Measurements from ENCODE around the gene NECTIN2.

DNA sequence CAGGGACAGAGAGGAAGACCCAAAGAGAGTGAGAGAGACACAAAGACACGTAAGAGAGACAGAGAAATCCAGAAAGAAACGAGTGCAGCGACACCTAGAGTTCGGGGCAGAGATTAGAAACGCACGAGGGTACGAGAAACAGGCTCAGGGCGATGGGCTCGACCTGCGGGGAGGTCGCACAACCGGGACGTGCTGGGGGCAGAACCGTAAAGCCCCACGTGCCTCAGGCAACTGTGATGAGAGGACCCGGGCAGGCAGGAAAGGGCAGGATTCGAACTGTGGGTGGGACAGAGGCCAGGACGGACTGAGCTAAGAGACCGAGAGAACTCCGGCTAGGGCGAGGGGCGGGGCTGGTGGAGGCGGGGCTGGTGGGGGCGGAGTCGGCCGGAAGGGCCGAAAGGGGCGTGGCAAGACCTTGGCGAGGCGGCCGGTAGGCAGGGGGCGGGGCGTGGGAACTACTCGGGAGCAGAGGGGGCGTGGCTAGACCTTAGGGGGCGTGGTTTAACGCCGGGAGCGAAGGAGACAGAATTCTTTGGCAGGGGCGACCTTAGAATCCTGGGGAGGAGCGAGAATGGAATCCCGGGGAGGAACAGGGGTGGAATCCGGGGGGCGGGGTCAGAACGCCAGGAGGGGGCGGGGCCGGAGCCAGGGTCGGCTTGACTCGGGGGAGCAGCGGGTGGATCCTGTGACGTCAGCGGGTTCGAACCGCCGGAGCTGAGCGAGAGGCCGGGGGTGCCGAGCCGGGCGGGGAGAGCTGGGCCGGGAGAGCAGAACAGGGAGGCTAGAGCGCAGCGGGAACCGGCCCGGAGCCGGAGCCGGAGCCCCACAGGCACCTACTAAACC, at the start of gene NECTIN2:
- TF ChIP-seq POLR2AphosphoS5 (IDR thresholded peaks at IDR 0.05) (peak; percentile 86 to 94 (median 92)), POLR2A (IDR thresholded peaks at IDR 0.05) (peak in 1 of 3 donors; percentile 53)
- TF ChIP-seq, protein P1, sequence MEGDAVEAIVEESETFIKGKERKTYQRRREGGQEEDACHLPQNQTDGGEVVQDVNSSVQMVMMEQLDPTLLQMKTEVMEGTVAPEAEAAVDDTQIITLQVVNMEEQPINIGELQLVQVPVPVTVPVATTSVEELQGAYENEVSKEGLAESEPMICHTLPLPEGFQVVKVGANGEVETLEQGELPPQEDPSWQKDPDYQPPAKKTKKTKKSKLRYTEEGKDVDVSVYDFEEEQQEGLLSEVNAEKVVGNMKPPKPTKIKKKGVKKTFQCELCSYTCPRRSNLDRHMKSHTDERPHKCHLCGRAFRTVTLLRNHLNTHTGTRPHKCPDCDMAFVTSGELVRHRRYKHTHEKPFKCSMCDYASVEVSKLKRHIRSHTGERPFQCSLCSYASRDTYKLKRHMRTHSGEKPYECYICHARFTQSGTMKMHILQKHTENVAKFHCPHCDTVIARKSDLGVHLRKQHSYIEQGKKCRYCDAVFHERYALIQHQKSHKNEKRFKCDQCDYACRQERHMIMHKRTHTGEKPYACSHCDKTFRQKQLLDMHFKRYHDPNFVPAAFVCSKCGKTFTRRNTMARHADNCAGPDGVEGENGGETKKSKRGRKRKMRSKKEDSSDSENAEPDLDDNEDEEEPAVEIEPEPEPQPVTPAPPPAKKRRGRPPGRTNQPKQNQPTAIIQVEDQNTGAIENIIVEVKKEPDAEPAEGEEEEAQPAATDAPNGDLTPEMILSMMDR (IDR thresholded peaks at IDR 0.05 in 8 of 11, conservative IDR thresholded peaks at IDR 0.05 in 3 of 11), result peak; percentile 37 to 92 (median 66)

Measured in spleen (tissue), 7 donors.